NCI-H2196 treated with DMSO at 0.1 percent for 48 hours (cell line): ENCODE results near the gene SREBF1.

ENCODE experiments used
- DNase-seq: peaks from one replicate; lab custom pipeline; 2025; ENCODE audit not compliant: unreplicated experiment; lab: John Stamatoyannopoulos, UW

SREBF1 gene

DNA sequence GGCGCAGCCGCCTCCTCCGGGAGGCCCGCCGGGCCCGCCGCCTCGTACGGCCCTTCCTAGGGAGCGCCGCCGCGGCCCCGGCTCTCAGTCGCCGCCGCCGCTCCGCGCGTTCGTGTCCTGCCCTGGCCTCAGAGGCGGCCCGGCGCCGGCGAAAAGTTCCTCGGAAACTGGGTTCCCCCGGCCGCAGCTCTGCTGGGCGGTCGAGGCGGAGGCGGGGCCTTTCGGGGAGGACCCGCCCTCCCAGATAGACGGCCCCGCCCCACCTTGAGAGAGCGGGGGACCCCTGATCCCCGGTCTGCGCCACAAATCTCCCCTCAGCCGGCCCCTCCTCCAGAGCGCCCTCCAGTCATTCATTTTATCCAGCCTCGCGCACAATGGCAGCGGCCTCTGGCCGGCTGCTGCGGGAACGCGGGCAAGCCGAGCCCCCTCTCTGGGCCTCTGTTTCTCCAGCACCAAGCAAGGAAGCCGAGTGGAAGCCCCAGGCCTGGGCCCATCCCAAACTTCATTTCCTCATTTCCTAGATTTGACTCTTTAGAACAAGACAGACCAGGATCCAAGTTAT is at the start of gene SREBF1:
Gene SREBF1 (minus strand): TSS at position 169 of the 562 bp plus-strand sequence. CDS start 169 bp downstream, outside the sequence.
- DNase-seq = no peak

GRCh38 chr17:17886226-17886625 is 49.4 kb upstream of the SREBF1 start:
- no peak for DNase-seq

DNA sequence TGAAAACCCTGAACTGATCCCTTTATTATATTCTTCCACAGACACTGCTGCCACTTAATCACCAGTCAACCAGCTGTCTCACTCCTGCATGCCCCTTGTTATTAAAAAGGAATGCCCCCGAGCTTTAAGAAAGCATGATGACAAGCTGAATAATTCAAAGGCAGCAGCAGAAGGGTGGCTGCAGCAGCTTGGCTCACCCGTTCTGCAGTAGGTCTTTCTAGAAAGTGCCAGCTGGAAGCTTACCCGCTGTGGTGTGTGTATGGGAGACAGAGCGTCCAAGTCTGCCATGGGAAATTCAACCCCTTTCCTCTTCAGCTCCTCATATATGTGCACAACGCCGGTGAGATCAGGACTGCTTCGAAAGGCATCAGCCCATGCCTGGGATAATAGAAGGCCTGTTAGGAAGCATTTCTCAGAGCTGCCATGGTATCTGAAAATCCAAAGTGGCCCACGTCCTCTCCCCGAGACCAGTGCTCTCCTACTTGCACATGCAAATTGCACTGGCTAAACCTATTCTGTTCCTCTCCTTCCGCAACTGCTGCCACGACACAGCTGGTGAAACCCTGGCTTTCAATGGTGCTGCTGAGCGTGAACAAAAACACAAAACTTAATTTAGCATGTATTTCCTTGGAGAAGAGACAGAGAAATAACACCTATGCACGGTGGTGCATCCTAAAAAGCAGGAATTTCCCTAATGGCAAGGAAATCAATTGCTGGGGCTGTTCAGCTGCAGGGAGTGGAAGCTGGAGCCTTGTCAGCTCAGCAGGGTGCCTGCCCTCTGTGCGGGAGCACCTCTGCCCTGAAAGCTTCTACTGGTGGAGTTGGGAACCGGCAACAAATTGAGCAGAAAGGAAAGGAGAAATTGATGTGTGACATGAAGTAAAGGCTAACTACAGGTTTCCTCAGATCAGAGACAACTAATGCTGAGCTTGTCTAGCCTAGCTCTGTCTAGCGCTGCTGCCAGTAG is 47.9 kb upstream of the SREBF1 start:
- DNase-seq = no peak

DNA sequence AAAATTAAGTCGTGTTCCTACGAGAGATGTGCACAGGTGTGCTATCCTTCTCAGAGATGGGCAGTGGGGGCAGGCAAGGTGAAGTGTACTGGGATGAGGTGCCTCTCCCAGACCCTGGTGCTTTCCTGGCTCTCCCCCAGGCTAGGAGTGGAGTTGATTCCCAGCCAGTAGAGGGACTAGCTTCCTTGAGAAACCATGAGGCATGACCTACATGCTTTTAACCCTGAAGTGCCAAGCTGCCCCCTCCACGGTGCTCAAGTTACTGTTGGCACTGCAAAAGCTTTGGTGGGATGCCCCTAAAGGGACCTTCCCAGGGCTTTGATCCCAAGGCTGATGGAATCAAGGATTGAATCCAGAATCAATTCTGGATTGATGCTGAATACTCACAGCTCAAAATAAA is 47.0 kb upstream of the SREBF1 start:
- no peak for DNase-seq

- no peak for DNase-seq
Measured at GRCh38 chr17:17882082-17882581, 45.3 kb upstream of the SREBF1 start.

GRCh38 chr17:17880577-17881196 is 43.9 kb upstream of the SREBF1 start:
- no peak for DNase-seq

DNA sequence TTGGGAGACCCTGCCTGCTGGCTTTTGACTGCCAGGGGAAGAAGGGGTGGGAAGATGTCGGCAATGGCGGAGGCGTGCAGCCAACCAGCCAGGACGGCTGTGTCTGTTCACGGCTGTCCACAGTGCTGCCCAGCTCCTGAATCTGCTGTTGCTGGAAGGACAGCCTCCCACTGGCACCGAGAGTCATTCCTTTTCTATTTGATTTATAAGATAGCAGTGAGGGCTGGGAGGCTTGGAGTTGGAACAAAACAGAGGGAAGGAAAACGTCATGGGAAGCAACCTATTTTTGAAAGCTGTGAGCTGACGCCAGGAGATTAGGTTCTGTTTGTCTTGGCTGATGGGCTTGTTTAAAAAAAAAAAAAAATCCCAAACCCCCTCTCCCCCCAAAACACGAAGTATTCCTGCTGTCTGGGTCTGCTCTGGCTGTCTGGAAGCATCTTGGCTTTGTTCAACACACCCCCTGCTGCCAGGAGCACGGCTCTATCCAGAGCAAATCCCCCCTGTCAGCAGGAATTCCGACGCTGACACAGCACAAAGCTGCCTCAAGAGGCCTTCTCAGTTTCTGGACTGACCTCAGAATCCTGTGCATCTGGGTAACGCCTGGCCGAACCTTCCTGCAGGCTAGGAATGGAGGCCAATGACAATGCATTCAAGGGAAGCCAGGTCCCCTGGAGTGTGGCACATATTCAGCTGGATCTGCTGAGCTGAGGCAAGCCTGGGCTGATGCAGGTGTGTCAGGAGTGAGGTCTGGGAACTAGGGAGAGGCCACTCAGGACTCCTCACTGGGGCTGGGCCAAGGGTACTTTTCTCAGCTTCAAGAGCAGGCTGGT is 41.0 kb upstream of the SREBF1 start:
- peak; percentile 40 for DNase-seq

DNA sequence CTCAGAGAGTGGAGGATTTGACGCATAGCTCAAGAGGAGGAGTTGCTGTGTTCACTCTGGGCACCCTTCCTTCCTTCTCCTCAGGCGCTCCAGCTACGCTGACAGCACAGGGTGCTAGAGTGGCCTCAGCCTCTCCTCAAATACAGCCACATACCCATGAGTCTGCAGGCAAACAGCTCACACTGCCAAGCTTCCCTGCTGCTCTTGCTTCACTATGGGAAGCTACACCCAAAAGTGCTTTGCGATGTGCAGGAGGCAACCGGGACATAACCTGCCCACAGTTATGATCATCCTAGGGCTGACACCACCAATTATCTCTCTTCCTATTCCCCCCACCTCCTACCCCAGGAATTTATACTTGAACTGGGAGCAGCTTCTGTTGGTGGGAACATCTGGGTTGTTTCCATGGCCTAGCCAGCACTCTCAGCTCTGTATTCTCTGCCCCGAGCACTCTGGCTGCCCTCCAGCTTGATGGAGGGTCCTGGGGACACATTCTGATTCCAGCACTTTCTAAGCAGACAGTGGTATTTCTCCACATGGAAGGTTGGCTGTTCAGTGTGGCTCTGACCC is 40.3 kb upstream of the SREBF1 start:
- no peak for DNase-seq

GRCh38 chr17:17874478-17874877 is 37.7 kb upstream of the SREBF1 start:
- no peak for DNase-seq

DNA sequence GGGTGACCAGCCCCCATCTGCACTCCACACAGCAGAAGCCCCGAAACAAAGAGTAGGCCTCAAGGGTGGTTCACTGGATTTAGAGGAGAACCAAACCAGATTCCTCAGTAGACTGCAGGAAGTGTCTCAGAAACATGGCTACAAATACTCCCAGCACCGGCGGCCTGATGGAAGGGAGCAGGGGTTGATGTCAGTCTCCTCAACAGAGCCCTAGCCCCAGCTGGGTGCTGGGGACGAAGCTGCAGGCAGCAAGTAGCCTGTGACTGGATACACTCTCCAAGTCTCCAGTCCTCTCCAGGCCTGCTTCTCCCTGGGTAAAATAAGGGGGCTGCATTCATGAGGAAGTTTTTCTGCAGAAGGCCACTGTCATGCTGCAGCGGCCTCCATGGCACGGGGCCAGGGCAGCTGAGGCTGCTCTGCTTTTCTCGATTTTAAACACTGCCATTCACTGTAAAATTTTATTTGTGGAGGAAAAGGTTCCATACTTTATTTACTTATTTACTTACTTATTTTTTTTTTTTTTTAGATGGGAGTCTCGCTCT is 36.7 kb upstream of the SREBF1 start:
- DNase-seq = no peak

GRCh38 chr17:17872547-17873345 is 36.0 kb upstream of the SREBF1 start:
- no peak for DNase-seq

- no peak for DNase-seq
Measured at GRCh38 chr17:17871913-17872312, 35.1 kb upstream of the SREBF1 start.

GRCh38 chr17:17870247-17870646 is 33.5 kb upstream of the SREBF1 start:
- no peak for DNase-seq

GRCh38 chr17:17868641-17869522 is 32.1 kb upstream of the SREBF1 start:
- no peak for DNase-seq

DNA sequence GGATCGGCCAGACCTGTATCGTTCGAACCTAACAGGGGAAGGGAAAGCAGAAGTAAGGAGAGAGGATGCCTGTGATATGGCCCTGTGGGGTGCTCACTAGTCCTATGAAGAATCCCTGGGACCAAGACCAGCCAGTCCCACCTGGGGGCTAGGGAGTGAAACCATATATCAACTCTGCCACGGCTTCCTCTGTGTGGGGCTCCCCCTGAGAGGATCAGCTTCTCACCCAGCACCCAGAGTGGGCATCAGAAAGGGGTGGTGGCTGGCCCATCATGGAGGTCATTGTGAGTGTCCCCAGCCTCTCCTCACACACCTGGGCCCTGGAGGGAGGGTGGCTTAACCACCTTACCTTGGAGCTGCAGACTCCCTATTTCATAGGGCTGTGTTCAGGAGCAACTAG is 30.1 kb upstream of the SREBF1 start:
- no peak for DNase-seq

GRCh38 chr17:17866425-17866824 is 29.6 kb upstream of the SREBF1 start:
- DNase-seq = no peak

DNA sequence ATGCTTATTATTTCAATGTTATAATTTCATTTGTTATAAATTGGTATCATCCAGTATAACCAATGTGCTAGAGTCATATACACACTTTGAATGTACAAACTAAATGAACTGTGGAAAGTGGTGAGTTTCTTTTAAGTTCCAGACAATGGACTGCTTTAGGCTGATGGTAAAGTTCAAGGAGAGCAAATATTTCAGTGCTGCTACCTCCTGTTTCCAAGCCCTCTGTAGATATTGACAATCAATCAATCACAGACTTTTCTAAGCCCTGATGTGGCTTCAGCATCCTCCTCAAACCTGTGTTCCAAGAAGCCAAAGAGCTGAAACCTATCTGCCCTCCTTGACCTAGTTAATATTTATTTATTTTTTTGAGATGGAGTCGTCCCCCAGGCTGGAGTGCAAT is 28.2 kb upstream of the SREBF1 start:
- no peak for DNase-seq

- no peak for DNase-seq
Measured at GRCh38 chr17:17860766-17861107, 24.0 kb upstream of the SREBF1 start.
